ENCODE measurements around the gene SEL1L3. TPM values are rescaled to one million over a fixed set of nuclear protein-coding genes. Genes with fewer than 3 reads are reported as not detected.
A peak's percentile ranks its signal among the peaks of the same experiment; 100 is the strongest.

The SEL1L3 gene
- total RNA-seq, 1 donor from 2014 or later: 123 TPM

- TF ChIP-seq CTCF (IDR thresholded peaks at IDR 0.05; ENCODE audit: insufficient read depth, low read length, poor library complexity, severe bottlenecking): no peak
- no peaks in the 10 kb centered on the region for H3K27me3 ChIP-seq (ENCODE audit: control insufficient read depth, insufficient read depth, low read length)
- H3K4me3 ChIP-seq (ENCODE audit: low read depth, low read length): no peak overlapping the region
- no peak for DNase-seq (ENCODE audit: low read depth)
- peaks cover 3% of the 10 kb centered on the region for H3K36me3 ChIP-seq (ENCODE audit: control insufficient read depth, insufficient read depth, low read length)
Measured at GRCh38 chr4:25799522-25799921, 63.3 kb downstream of the SEL1L3 start.

GRCh38 chr4:25797136-25797535 is 65.7 kb downstream of the SEL1L3 start:
- H3K27me3 ChIP-seq (ENCODE audit: control insufficient read depth, insufficient read depth, low read length): no peaks in the 10 kb centered on the region
- no peak for TF ChIP-seq CTCF (IDR thresholded peaks at IDR 0.05; ENCODE audit: insufficient read depth, low read length, poor library complexity, severe bottlenecking)
- DNase-seq (ENCODE audit: low read depth): no peak
- peaks cover 1% of the 10 kb centered on the region for H3K36me3 ChIP-seq (ENCODE audit: control insufficient read depth, insufficient read depth, low read length)
- H3K4me3 ChIP-seq (ENCODE audit: low read depth, low read length): no peak overlapping the region

GRCh38 chr4:25795566-25796454 is 67.0 kb downstream of the SEL1L3 start:
- H3K36me3 ChIP-seq (ENCODE audit: control insufficient read depth, insufficient read depth, low read length): no peaks in the 10 kb centered on the region
- TF ChIP-seq CTCF (IDR thresholded peaks at IDR 0.05; ENCODE audit: insufficient read depth, low read length, poor library complexity, severe bottlenecking): no peak
- no peaks in the 10 kb centered on the region for H3K27me3 ChIP-seq (ENCODE audit: control insufficient read depth, insufficient read depth, low read length)
- no peak overlapping the region for H3K4me3 ChIP-seq (ENCODE audit: low read depth, low read length)
- peak; percentile 28 for DNase-seq (ENCODE audit: low read depth)

GRCh38 chr4:25795091-25795490 is 67.7 kb downstream of the SEL1L3 start:
- Histone ChIP-seq H3K27me3 (ENCODE audit: control insufficient read depth, insufficient read depth, low read length) (no peaks in the 10 kb centered on the region), H3K36me3 (ENCODE audit: control insufficient read depth, insufficient read depth, low read length) (no peaks in the 10 kb centered on the region), H3K4me3 (ENCODE audit: low read depth, low read length) (no peak overlapping the region)
- no peak for TF ChIP-seq CTCF (IDR thresholded peaks at IDR 0.05; ENCODE audit: insufficient read depth, low read length, poor library complexity, severe bottlenecking)
- DNase-seq (ENCODE audit: low read depth): no peak

- H3K4me3 ChIP-seq (ENCODE audit: low read depth, low read length): no peak overlapping the region
- H3K27me3 ChIP-seq (ENCODE audit: control insufficient read depth, insufficient read depth, low read length): no peaks in the 10 kb centered on the region
- TF ChIP-seq CTCF (IDR thresholded peaks at IDR 0.05; ENCODE audit: insufficient read depth, low read length, poor library complexity, severe bottlenecking): no peak
- no peaks in the 10 kb centered on the region for H3K36me3 ChIP-seq (ENCODE audit: control insufficient read depth, insufficient read depth, low read length)
- DNase-seq (ENCODE audit: low read depth): no peak
Measured at GRCh38 chr4:25792876-25793275, 69.9 kb downstream of the SEL1L3 start.
